Stomach (tissue), 9 donors: Measurements from ENCODE around the gene GFER. TPM values are rescaled to one million over a fixed set of nuclear protein-coding genes. Genes with fewer than 3 reads are reported as not detected.

ENCODE experiments used
- DNase-seq, 2 donors: peaks; one replicate each; pipeline versions ENCODE4 v3.0.0 to v3.0.0-alpha.2; 2013 to 2019
- H3K27ac ChIP-seq, 5 donors: fragments of 200-600 bp in 4 of 5; sonication (generic) in 4 of 5; one replicate each; pipeline ENCODE4 v1.5.1; 2013 to 2019; ENCODE audit warnings: mild to moderate bottlenecking in 1 of 5, moderate library complexity in 1 of 5
- H3K27me3 ChIP-seq, 3 donors: fragments of 200-600 bp; sonication (generic); one replicate each; pipeline ENCODE4 v1.5.1; 2017 to 2019; ENCODE audit warnings: mixed run types in 1 of 3
- H3K36me3 ChIP-seq, 4 donors: fragments of 200-600 bp; sonication (generic); 1 replicate in 3 of 4; 2 replicates in 1 of 4; pipeline ENCODE4 v1.5.1; 2016 to 2019
- H3K4me1 ChIP-seq, 4 donors: fragments of 200-600 bp; sonication (generic); one replicate each; pipeline ENCODE4 v1.5.1; 2016 to 2019
- H3K4me3 ChIP-seq, 4 donors: fragments of 200-600 bp; sonication (generic) in 3 of 4; one replicate each; pipeline ENCODE4 v1.5.1; 2016 to 2019; ENCODE audit warnings: mild to moderate bottlenecking in 1 of 4
- H3K9me3 ChIP-seq, 4 donors: fragments of 200-600 bp; sonication (generic); one replicate each; pipeline ENCODE4 v1.5.1; 2016 to 2019
- CTCF ChIP-seq, 7 experiments: fragments of 450-650 bp in 4 of 7; fragments of 200-600 bp in 3 of 7; sonication (generic) in 3 of 7; IDR thresholded peaks; one replicate each; pipeline ENCODE4 v1.5.1; 2016 to 2019; ENCODE audit warnings: antibody characterized with exemption in 7 of 7, control low read depth in 2 of 7, mild to moderate bottlenecking in 1 of 7
- EP300 ChIP-seq: sonication (generic); formaldehyde crosslinking; IDR thresholded peaks from one replicate; pipeline ENCODE4 v1.6.1; 2017; ENCODE audit warnings: antibody characterized with exemption
- POLR2A ChIP-seq, 4 donors: fragments of 450-650 bp; IDR thresholded peaks; one replicate each; pipeline ENCODE4 v1.6.1; 2016; ENCODE audit warnings: antibody characterized with exemption in 4 of 4, control low read depth in 2 of 4, mild to moderate bottlenecking in 1 of 4, moderate library complexity in 1 of 4
- POLR2AphosphoS5 ChIP-seq, 3 donors: sonication (generic); formaldehyde crosslinking; IDR thresholded peaks; one replicate each; pipeline ENCODE4 v1.6.1; 2016; ENCODE audit warnings: antibody characterized with exemption in 3 of 3
- WGBS, 5 donors: extraction: QIAGEN DNeasy Blood & Tissue Kit in 3 of 5; methylation state at CpG; one replicate each; pipeline versions ENCODE4 v1.1.5 to v1.1.7; 2013 to 2018; 5-methylcytosine and 5-hydroxymethylcytosine counted together
- intact Hi-C: fragments of 100-400 bp; cut with DNase I; formaldehyde crosslinking; loops from one replicate; pipeline ENCODE4 v1.15.1; 2023; ENCODE audit warnings: low total_unique reads
- polyA plus RNA-seq, 3 donors: library from polyadenylated mRNA; stranded (reverse); fragments of 200-250 nt; gene quantifications; one replicate each; pipeline ENCODE4 v1.2.3, GENCODE V29; 2013
- total RNA-seq, 5 donors: library from RNA; depleted of rRNA; stranded (reverse); fragments of >200 nt; gene quantifications; one replicate each; pipeline versions ENCODE4 v1.1.0 to v1.2.3, GENCODE V29; 2014 to 2016
- donor health status: healthy with polysubstance abuse.
- donor health status: Bipolar disorder and iron deficiency.
- donor health status: healthy.

GFER gene
- total and polyA plus RNA-seq, 8 donors = 3.1 to 313 (median 33.6) TPM

- Histone ChIP-seq H3K27ac (no peak overlapping the region), H3K4me3 (no peak overlapping the region), H3K4me1 (peaks cover 59 to 71% (median 68%) of the 10 kb centered on the region in 4 donors), H3K36me3 (peaks cover 16 to 37% (median 32%) of the 10 kb centered on the region in 4 donors), H3K27me3 (no peaks in the 10 kb centered on the region), H3K9me3 (no peaks in the 10 kb centered on the region)
- no peak for TF ChIP-seq POLR2A (IDR thresholded peaks at IDR 0.05)
- no peak for TF ChIP-seq EP300
- no peak for TF ChIP-seq POLR2AphosphoS5 (IDR thresholded peaks at IDR 0.05)
- TF ChIP-seq CTCF (IDR thresholded peaks at IDR 0.05) = no peak
- intact Hi-C loops = no loop called here
- no peak for DNase-seq
- WGBS, 5 donors = 91 to 94% (median 93%) methylated on average over 7 to 8 of the region's 8 CpGs
These were observed 22.3 kb downstream of the GFER start for GRCh38 chr16:2006317-2006716.

GRCh38 chr16:2007081-2007836, 23.3 kb downstream of the GFER start:
- DNase-seq = no peak
- peaks cover 59 to 71% (median 68%) of the 10 kb centered on the region in 4 donors for H3K4me1 ChIP-seq
- peak overlapping the region in 3 of 4 donors; percentile 66 to 96 (median 81) for H3K4me3 ChIP-seq
- H3K27ac ChIP-seq = peak overlapping the region in 4 of 5 donors; percentile 92 to 96 (median 95)
- no peaks in the 10 kb centered on the region for H3K27me3 ChIP-seq
- peaks cover 6 to 27% (median 22%) of the 10 kb centered on the region in 4 donors for H3K36me3 ChIP-seq
- H3K9me3 ChIP-seq = no peaks in the 10 kb centered on the region
- intact Hi-C loops = no loop called here
- 68 to 76% (median 70%) methylated on average over 16 of the region's 16 CpGs for WGBS, 5 donors
- TF ChIP-seq POLR2A (IDR thresholded peaks at IDR 0.05) (no peak), POLR2AphosphoS5 (IDR thresholded peaks at IDR 0.05) (no peak), EP300 (no peak), CTCF (IDR thresholded peaks at IDR 0.05) (no peak)

GRCh38 chr16:2008009-2008526, 24.1 kb downstream of the GFER start:
- DNase-seq = peak in 1 of 2 donors; percentile 62

GRCh38 chr16:2008631-2009163, 24.7 kb downstream of the GFER start:
- Histone ChIP-seq H3K27me3 (no peaks in the 10 kb centered on the region), H3K36me3 (peaks cover 0 to 14% (median 9%) of the 10 kb centered on the region in 4 donors), H3K9me3 (no peaks in the 10 kb centered on the region), H3K27ac (peak overlapping the region; percentile 90 to 96 (median 95)), H3K4me3 (peak overlapping the region; percentile 66 to 96 (median 86)), H3K4me1 (peaks cover 59 to 64% (median 63%) of the 10 kb centered on the region in 4 donors)
- 2 to 3% (median 2%) methylated on average over 21 to 23 of the region's 23 CpGs for WGBS, 5 donors
- DNase-seq = peak in 1 of 2 donors; percentile 61
- TF ChIP-seq POLR2AphosphoS5 (IDR thresholded peaks at IDR 0.05) (no peak), POLR2A (IDR thresholded peaks at IDR 0.05) (no peak), EP300 (no peak), CTCF (IDR thresholded peaks at IDR 0.05) (no peak)
- intact Hi-C loops = no loop called here

More at GRCh38 chr16:2008009-2008526, 24.1 kb downstream of the GFER start:
- no peaks in the 10 kb centered on the region for H3K27me3 ChIP-seq
- peaks cover 0 to 19% (median 14%) of the 10 kb centered on the region in 4 donors for H3K36me3 ChIP-seq
- no peaks in the 10 kb centered on the region for H3K9me3 ChIP-seq
- peak in 1 of 3 donors; percentile 20 for TF ChIP-seq POLR2AphosphoS5 (IDR thresholded peaks at IDR 0.05)
- TF ChIP-seq POLR2A (IDR thresholded peaks at IDR 0.05) = no peak
- intact Hi-C loops = no loop called here
- 21 to 43% (median 24%) methylated on average over 15 of the region's 15 CpGs for WGBS, 5 donors
- peaks cover 59 to 69% (median 68%) of the 10 kb centered on the region in 4 donors for H3K4me1 ChIP-seq
- peak overlapping the region in 4 of 5 donors; percentile 92 to 96 (median 95) for H3K27ac ChIP-seq
- H3K4me3 ChIP-seq = peak overlapping the region in 3 of 4 donors; percentile 66 to 96 (median 81)
